ENCODE measurements around the gene SERPIND1.

DNA sequence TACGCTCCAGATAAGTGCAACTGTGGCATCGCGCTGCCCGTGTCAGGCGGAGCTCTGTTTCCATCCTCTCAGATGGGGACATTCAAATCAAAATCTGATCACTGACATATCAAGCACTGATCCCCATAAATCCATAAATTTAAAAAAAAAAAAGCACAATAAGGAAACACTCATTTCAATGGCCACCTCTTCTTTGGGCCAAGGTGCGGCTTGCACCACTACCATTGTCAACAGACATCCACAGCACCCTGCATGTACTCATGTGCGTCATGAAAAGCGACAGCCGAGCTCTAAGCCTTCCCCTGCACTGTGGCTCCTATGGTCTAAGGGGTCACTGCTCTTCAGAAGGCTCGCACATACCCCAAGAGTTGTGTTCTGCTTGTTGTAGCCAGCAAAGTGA lies 26.7 kb upstream of the SERPIND1 start:
- TF ChIP-seq CTCF (IDR thresholded peaks at IDR 0.05) (no peak), EZH2 (IDR thresholded peaks at IDR 0.05; ENCODE audit: borderline replicate concordance, insufficient read depth, low read depth, low read length, poor library complexity, severe bottlenecking) (no peak)
